Epithelial cell of esophagus (primary cell): Measurements from ENCODE around the gene TNP2.

Source experiments
- DNase-seq: peaks from one replicate; pipeline ENCODE4 v3.0.0; 2010; ENCODE audit warnings: low read depth
- H3K4me3 ChIP-seq: 2 replicates; pipeline ENCODE4 v1.5.1; 2011; ENCODE audit warnings: mild to moderate bottlenecking, low read length, control low read depth
- TF ChIP-seq, protein P1 (sequence below): IDR thresholded peaks from 2 replicates; pipeline ENCODE4 v1.5.1; 2011; ENCODE audit warnings: low read depth, mild to moderate bottlenecking, low read length, control low read depth, inconsistent platforms; ENCODE audit not compliant: insufficient read depth; ENCODE audit errors: missing control alignments

The TNP2 gene

DNA sequence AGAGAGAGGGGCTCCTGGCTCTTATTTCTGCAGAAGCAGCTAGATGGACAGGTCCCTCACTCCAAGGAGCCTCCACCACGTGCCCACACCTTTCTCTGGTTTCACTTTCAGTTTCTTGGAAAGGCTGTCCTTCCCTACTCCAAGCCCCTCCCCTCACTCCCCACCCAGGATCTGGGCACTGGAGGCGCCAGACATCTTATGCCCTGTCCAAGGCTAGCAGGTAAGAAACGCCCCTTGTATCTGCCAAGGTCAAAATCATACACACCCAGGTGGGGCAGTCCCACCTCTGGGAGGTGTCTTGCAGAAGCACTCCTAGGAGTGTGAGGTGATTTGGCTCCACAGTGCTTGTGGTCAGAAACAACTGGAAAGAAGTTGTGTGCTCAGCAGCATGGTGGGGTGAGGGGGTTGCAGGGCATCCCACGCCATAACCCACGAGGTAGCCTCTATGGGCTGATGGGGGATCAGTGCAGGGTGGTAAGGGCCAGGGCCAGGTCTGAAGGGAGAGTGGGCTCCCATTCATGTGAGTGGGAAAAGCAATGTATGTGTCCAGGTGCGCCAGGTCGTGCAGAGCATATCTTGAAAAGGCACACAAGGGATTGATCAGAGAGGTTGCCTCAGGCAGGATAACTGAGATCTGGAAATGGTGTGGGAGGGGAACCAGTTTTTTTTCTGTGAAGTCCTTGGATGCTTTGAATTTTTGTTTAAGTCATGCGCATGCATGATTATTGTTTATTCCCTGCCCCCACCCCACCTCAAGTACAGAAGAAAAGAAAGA lies 43.8 kb upstream of the TNP2 start:
- TF ChIP-seq, protein P1, sequence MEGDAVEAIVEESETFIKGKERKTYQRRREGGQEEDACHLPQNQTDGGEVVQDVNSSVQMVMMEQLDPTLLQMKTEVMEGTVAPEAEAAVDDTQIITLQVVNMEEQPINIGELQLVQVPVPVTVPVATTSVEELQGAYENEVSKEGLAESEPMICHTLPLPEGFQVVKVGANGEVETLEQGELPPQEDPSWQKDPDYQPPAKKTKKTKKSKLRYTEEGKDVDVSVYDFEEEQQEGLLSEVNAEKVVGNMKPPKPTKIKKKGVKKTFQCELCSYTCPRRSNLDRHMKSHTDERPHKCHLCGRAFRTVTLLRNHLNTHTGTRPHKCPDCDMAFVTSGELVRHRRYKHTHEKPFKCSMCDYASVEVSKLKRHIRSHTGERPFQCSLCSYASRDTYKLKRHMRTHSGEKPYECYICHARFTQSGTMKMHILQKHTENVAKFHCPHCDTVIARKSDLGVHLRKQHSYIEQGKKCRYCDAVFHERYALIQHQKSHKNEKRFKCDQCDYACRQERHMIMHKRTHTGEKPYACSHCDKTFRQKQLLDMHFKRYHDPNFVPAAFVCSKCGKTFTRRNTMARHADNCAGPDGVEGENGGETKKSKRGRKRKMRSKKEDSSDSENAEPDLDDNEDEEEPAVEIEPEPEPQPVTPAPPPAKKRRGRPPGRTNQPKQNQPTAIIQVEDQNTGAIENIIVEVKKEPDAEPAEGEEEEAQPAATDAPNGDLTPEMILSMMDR = no peak
- DNase-seq = peak; percentile 24
- no peak overlapping the region for H3K4me3 ChIP-seq

DNA sequence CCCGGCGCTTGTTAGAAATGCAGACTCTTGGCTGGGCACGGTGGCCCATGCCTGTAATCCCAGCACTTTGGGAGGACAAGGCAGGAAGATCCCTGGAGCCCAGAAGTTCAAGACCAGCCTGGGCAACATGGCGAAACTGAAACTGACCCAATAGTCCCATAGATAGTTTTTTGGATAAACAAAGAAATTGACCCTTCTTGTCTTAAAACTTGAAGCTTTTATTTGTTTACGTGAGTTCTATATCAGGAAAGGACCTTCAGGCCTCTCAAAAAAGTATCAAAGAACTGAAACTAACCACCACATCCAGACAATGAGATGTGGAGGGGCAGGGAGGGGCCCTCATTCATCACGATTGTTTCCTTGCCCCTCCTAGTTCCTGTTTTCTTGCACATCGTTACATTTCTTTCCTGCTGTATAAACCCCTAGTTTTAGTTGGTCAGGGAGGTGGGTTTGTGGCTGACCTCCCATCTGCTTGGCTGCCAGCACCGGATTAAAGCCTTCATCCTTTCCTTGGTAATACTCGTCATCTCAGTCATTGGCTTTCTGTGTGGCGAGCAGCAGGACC lies 42.0 kb upstream of the TNP2 start:
- DNase-seq = no peak
- H3K4me3 ChIP-seq = no peak overlapping the region
- TF ChIP-seq, protein P1 = no peak

DNA sequence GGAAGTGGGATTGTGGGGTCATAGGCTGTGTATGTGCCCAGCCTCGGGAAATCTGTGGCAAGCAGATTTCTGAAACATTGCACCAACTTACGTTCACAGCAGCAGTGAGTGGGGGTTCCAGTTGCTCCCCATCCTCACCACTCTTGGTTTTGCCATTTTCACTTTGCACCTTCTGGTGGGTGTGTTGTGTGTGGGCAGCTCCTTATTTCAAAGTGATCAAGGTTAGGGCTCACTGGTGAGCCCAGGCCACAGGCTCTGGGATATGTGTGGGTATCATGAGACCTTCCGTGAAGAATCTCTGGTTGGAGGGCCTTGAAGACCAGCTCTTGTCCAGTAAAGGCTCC lies 41.5 kb upstream of the TNP2 start:
- TF ChIP-seq, protein P1 = no peak
- DNase-seq = no peak
- no peak overlapping the region for H3K4me3 ChIP-seq

DNA sequence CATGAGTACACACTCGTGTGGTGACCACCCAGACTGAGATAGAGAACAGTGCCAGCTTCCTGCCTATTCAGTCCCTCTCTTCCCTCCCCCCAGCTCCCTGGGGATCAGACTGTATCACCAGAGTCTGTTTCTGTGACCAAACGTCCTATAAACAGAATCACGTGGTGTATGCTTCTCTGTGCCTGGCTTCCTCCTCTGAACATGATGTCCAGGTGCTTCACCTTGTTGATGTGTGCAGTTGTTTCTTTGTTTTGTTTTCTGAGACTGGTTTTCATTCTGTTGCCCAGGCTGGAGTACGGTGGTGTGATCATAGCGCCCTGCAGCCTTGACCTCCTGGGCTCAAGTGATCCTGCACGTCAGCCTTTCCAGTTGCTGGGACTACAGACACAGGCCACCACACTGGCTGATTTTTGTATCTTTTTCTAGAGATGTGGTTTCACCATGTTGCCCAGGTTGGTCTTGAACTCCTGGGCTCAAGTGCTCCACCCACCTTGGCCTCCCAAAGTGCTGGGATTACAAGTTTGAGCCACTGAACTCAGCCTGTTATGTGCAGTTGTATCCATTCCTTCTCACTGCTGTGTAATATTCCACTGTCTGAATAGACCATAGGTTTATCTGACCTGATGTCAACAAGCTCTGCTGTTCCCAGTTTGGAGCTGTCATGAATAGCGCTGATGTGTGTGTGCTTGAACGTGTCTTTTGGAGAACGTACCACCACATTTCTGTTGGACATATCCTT lies 40.9 kb upstream of the TNP2 start:
- no peak overlapping the region for H3K4me3 ChIP-seq
- DNase-seq = no peak
- TF ChIP-seq, protein P1 = no peak

DNA sequence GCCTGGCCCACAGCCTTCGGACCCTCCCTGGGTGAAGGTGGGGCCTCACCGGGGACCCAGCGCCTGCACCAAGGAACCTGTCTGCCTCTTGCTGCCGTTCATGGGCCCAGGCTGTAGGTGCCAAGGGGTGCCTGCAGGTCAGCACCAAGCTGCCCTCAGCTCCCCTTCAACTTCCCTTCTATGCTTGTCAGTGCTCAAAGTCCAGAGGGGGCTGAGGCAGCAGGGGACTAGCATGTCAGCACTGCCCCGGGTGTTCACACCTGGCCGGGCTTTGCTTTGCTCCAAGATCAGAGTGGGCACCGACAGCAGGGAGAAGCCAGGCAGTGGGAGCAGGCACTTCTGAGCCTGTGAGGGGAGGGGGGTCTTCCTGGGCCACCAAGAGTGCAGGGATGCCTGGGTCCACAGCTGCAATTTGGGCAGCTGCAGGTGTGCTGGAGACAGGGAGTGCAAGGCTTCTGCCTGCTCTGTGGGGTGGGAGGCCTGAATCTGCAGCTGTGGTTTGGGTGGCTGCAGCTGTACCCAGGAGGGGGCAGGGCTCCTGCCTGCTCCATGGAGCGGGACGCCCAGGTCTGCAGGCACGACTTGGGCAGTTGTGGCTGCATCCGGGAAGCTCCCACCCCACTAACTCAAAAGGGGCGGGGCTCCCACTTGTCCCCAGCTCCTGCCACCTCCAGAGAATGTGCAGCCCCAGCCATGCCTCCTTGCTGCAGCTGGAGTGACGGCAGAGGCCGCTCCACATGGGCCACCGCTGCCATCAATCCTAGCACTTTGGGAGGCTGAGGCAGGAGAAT lies 39.6 kb upstream of the TNP2 start:
- H3K4me3 ChIP-seq = no peak overlapping the region
- no peak for DNase-seq
- TF ChIP-seq, protein P1 = no peak

DNA sequence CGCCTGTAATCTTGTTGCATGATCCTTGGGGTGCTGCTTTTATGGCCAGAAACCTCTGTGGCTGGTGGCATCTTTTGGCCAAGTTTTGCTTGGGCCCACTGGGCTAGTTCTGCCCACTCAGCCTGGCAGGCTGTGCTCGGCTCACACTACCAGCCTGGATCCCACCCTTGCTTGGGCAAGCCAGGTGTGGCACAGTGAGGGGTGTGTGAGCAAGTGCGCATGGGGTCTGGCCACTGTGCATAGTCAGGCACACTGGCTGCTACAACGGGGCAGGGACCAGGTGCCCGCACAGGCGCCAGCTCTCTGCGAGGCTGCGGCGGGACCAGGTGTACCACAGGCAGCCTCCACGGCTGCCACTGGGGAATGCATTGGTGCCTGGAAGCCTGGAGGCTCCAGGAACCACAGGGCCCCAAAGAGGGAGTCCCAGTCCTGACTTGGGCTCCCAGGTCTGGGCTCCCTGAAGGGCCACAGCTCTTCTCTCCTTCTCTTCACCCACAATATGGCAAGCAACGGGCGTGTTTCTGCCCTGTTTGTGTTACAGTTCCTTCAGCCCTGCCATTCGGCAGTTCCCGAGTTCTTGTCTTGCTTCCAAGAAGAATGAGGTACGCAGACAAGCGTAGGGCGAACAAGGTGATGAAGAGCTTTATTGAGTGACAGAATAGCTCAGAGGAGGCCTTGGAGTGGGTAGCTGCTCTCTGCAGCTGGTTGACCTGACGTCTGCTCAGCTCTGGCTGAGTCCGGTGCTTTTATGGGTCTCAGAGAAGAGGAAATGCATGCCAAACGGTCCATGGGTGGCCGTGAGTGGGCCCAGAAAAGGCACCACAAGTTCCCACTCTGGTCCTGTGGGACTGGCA lies 38.7 kb upstream of the TNP2 start:
- DNase-seq = no peak
- no peak overlapping the region for H3K4me3 ChIP-seq
- TF ChIP-seq, protein P1 = no peak
